H9 (cell line): ENCODE data around the gene DHX40. TPM values are rescaled to one million over a fixed set of nuclear protein-coding genes. Genes with fewer than 3 reads are reported as not detected.

Experiments
- DNase-seq: peaks from one replicate; pipeline ENCODE4 v3.0.0-alpha.2; 2017
- H2AFZ ChIP-seq: one replicate; pipeline ENCODE4 v1.6.1; 2013; ENCODE audit warnings: mild to moderate bottlenecking, low read length, control low read depth, moderate library complexity
- H2AK5ac ChIP-seq: 2 replicates; pipeline ENCODE4 v1.6.1; 2013; ENCODE audit warnings: low read length, control low read depth, mixed read lengths; ENCODE audit not compliant: insufficient read length
- H2BK120ac ChIP-seq: one replicate; pipeline ENCODE4 v1.6.1; 2013; ENCODE audit warnings: low read depth, mild to moderate bottlenecking, low read length, control low read depth, inconsistent platforms; ENCODE audit not compliant: poor library complexity, severe bottlenecking
- H2BK12ac ChIP-seq: 2 replicates; pipeline ENCODE4 v1.6.1; 2013; ENCODE audit warnings: low read length, control low read depth, mixed read lengths, low read depth; ENCODE audit not compliant: insufficient read length
- H2BK15ac ChIP-seq: 2 replicates; pipeline ENCODE4 v1.6.1; 2013; ENCODE audit warnings: low read depth, low read length, control low read depth
- H2BK20ac ChIP-seq: one replicate; pipeline ENCODE4 v1.6.1; 2013; ENCODE audit warnings: low read depth, mild to moderate bottlenecking, low read length, control low read depth, inconsistent platforms; ENCODE audit not compliant: poor library complexity, severe bottlenecking
- H2BK5ac ChIP-seq: 2 replicates; pipeline ENCODE4 v1.6.1; 2013; ENCODE audit warnings: low read length, control low read depth, mixed read lengths; ENCODE audit not compliant: insufficient read length
- H3K14ac ChIP-seq: 2 replicates; pipeline ENCODE4 v1.6.1; 2013; ENCODE audit warnings: low read length, control low read depth; ENCODE audit not compliant: insufficient read depth
- H3K18ac ChIP-seq: 2 replicates; pipeline ENCODE4 v1.6.1; 2013; ENCODE audit warnings: low read depth, mild to moderate bottlenecking, mixed read lengths, low read length, control low read depth; ENCODE audit not compliant: insufficient read length
- H3K23ac ChIP-seq: 2 replicates; pipeline ENCODE4 v1.6.1; 2013; ENCODE audit warnings: low read length, control low read depth, mixed read lengths, low read depth; ENCODE audit not compliant: insufficient read length
- H3K23me2 ChIP-seq: 2 replicates; pipeline ENCODE4 v1.6.1; 2013; ENCODE audit warnings: low read depth, mild to moderate bottlenecking, mixed read lengths, low read length, control low read depth; ENCODE audit not compliant: insufficient read length, poor library complexity, severe bottlenecking
- H3K27ac ChIP-seq: 2 replicates; pipeline ENCODE4 v1.5.1; 2013; ENCODE audit warnings: low read length, control low read depth, mixed read lengths, low read depth; ENCODE audit not compliant: insufficient read length
- H3K27me3 ChIP-seq: 2 replicates; pipeline ENCODE4 v1.6.1; 2013; ENCODE audit warnings: low read length, control low read depth, inconsistent platforms; ENCODE audit not compliant: insufficient read depth
- H3K4ac ChIP-seq: 2 replicates; pipeline ENCODE4 v1.6.1; 2013; ENCODE audit warnings: low read depth, mild to moderate bottlenecking, control low read depth, inconsistent platforms, low read length, moderate library complexity
- H3K4me1 ChIP-seq: 2 replicates; pipeline ENCODE4 v1.6.1; 2013; ENCODE audit warnings: low read length, control low read depth, inconsistent platforms; ENCODE audit not compliant: insufficient read depth
- H3K4me2 ChIP-seq: 2 replicates; pipeline ENCODE4 v1.6.1; 2013; ENCODE audit warnings: low read length, control low read depth, mixed read lengths; ENCODE audit not compliant: insufficient read length, insufficient read depth
- H3K56ac ChIP-seq: 2 replicates; pipeline ENCODE4 v1.6.1; 2013; ENCODE audit warnings: low read depth, mild to moderate bottlenecking, mixed read lengths, low read length, control low read depth; ENCODE audit not compliant: insufficient read length
- H3K79me1 ChIP-seq: 2 replicates; pipeline ENCODE4 v1.6.1; 2013; ENCODE audit warnings: low read depth, mild to moderate bottlenecking, moderate library complexity, low read length, control low read depth, inconsistent platforms; ENCODE audit not compliant: insufficient read depth, poor library complexity, severe bottlenecking
- H3K79me2 ChIP-seq: 2 replicates; pipeline ENCODE4 v1.6.1; 2013; ENCODE audit warnings: low read length, control low read depth, inconsistent platforms; ENCODE audit not compliant: insufficient read depth
- H3K9ac ChIP-seq: 2 replicates; pipeline ENCODE4 v1.6.1; 2013; ENCODE audit warnings: low read length, control low read depth, mixed read lengths; ENCODE audit not compliant: insufficient read length; ENCODE audit errors: extremely low read depth
- H3K9me3 ChIP-seq: one replicate; pipeline ENCODE4 v1.6.1; 2013; ENCODE audit warnings: low read depth, low read length, inconsistent platforms; ENCODE audit not compliant: control insufficient read depth
- H3T11ph ChIP-seq: one replicate; pipeline ENCODE4 v1.6.1; 2013; ENCODE audit warnings: mild to moderate bottlenecking, low read length, control low read depth, inconsistent platforms
- H4K20me1 ChIP-seq: one replicate; pipeline ENCODE4 v1.6.1; 2013; ENCODE audit not compliant: control insufficient read depth, insufficient read length, insufficient read depth
- H4K5ac ChIP-seq: 2 replicates; pipeline ENCODE4 v1.6.1; 2013; ENCODE audit warnings: low read depth, mild to moderate bottlenecking, mixed read lengths, low read length, control low read depth; ENCODE audit not compliant: insufficient read length
- H4K8ac ChIP-seq: replicated peaks from 2 replicates; pipeline ENCODE4 v1.6.1; 2013; ENCODE audit warnings: low read length, control low read depth, mixed read lengths, low read depth; ENCODE audit not compliant: insufficient read length
- H4K91ac ChIP-seq: 2 replicates; pipeline ENCODE4 v1.6.1; 2013; ENCODE audit warnings: low read depth, mild to moderate bottlenecking, moderate library complexity, mixed read lengths, low read length, control low read depth; ENCODE audit not compliant: insufficient read length
- H3K27ac Mint-ChIP-seq, 3 experiments: 2 replicates in 2 of 3; 3 replicates in 1 of 3; pipeline ENCODE4 v1.8.0; 2020 to 2021; ENCODE audit warnings: mixed read lengths in 3 of 3, mild to moderate bottlenecking in 1 of 3, moderate library complexity in 1 of 3
- H3K27me3 Mint-ChIP-seq: 2 replicates; pipeline ENCODE4 v1.8.0; 2021; ENCODE audit warnings: low read depth, mild to moderate bottlenecking, moderate library complexity, mixed read lengths
- H3K36me3 Mint-ChIP-seq, 3 experiments: 2 replicates in 2 of 3; 3 replicates in 1 of 3; pipeline ENCODE4 v1.8.0; 2020 to 2021; ENCODE audit warnings: low read depth in 3 of 3, mixed read lengths in 3 of 3; ENCODE audit not compliant: insufficient read depth in 1 of 3
- H3K4me1 Mint-ChIP-seq, 2 experiments: 2 replicates each; pipeline ENCODE4 v1.8.0; 2020; ENCODE audit warnings: mixed read lengths in 2 of 2
- H3K4me3 Mint-ChIP-seq, 2 experiments: 2 replicates in 1 of 2; 3 replicates in 1 of 2; pipeline ENCODE4 v1.8.0; 2020 to 2021; ENCODE audit warnings: mild to moderate bottlenecking in 2 of 2, mixed read lengths in 2 of 2, moderate library complexity in 1 of 2
- H3K9me3 Mint-ChIP-seq, 2 experiments: 2 replicates in 1 of 2; 3 replicates in 1 of 2; pipeline ENCODE4 v1.8.0; 2020; ENCODE audit warnings: mild to moderate bottlenecking in 2 of 2, mixed read lengths in 2 of 2, moderate library complexity in 1 of 2
- WGBS: extraction: QIAGEN DNeasy Blood & Tissue Kit; methylation state at CpG from one replicate; pipeline ENCODE4 v1.1.7; 2013; ENCODE audit warnings: missing lambda C conversion rate, low lambda C conversion rate, mixed read lengths; ENCODE audit not compliant: insufficient read length; ENCODE audit errors: extremely low coverage; 5-methylcytosine and 5-hydroxymethylcytosine counted together
- total RNA-seq: library from RNA; stranded (reverse); gene quantifications from 2 replicates; pipeline ENCODE4 v1.2.1, GENCODE V29; 2021
- TF ChIP-seq, protein P1 (sequence below): fragments of 200-600 bp; sonication (generic); conservative IDR thresholded peaks from 3 replicates; pipeline ENCODE4 v1.8.0; 2021; ENCODE audit warnings: antibody characterized with exemption, mild to moderate bottlenecking

The DHX40 gene
- total RNA-seq, 1 experiment from 2014 or later, result 28.8 TPM

DNA sequence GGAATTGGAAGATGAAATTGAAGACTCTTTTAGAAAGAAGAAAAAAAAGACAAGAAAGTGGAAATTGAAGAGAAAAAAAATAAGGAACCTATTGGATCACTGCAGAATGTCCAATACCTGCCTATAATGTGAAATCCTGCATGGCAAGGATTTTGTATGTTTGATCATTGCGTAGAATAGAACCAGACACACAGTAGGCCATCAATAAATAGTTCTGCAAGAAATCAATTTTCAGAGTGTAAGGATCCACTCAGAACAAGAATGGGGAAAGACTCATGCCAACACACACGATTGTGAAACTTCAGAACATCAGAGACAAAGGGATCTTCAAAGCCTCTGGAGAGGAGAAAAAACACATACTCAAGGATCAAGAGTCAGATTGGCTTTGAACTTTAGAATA lies 39.7 kb upstream of the DHX40 start:
- no peak overlapping the region for H4K5ac ChIP-seq
- H3K9me3 ChIP-seq, result no peaks in the 10 kb centered on the region
- H4K20me1 ChIP-seq, result no peaks in the 10 kb centered on the region
- no peak overlapping the region for H2AK5ac ChIP-seq
- no peak overlapping the region for H2AFZ ChIP-seq
- no CpG with 5 or more reads among the region's 2 CpGs for WGBS
- TF ChIP-seq, protein P1, sequence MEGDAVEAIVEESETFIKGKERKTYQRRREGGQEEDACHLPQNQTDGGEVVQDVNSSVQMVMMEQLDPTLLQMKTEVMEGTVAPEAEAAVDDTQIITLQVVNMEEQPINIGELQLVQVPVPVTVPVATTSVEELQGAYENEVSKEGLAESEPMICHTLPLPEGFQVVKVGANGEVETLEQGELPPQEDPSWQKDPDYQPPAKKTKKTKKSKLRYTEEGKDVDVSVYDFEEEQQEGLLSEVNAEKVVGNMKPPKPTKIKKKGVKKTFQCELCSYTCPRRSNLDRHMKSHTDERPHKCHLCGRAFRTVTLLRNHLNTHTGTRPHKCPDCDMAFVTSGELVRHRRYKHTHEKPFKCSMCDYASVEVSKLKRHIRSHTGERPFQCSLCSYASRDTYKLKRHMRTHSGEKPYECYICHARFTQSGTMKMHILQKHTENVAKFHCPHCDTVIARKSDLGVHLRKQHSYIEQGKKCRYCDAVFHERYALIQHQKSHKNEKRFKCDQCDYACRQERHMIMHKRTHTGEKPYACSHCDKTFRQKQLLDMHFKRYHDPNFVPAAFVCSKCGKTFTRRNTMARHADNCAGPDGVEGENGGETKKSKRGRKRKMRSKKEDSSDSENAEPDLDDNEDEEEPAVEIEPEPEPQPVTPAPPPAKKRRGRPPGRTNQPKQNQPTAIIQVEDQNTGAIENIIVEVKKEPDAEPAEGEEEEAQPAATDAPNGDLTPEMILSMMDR, result no peak
- H3K27ac ChIP-seq, result no peak overlapping the region
- H3T11ph ChIP-seq, result no peak overlapping the region
- no peak overlapping the region for H4K8ac ChIP-seq
- no peak overlapping the region for H2BK5ac ChIP-seq
- no peak overlapping the region for H3K23ac ChIP-seq
- no peak overlapping the region for H2BK120ac ChIP-seq
- H3K18ac ChIP-seq, result no peak overlapping the region
- no peaks in the 10 kb centered on the region for H3K79me1 ChIP-seq
- no peak overlapping the region for H3K14ac ChIP-seq
- no peak overlapping the region for H4K91ac ChIP-seq
- no peak for DNase-seq
- H2BK20ac ChIP-seq, result no peak overlapping the region
- H3K27me3 ChIP-seq, result no peaks in the 10 kb centered on the region
- no peaks in the 10 kb centered on the region for H3K79me2 ChIP-seq
- no peak overlapping the region for H2BK12ac ChIP-seq
- no peaks in the 10 kb centered on the region for H3K4me1 ChIP-seq
- H3K9ac ChIP-seq, result no peak overlapping the region
- peaks cover 2% of the 10 kb centered on the region in 2 experiments; a peak in 3 of 4 replicates for H3K4me1 Mint-ChIP-seq
- H3K9me3 Mint-ChIP-seq, result no peaks in the 10 kb centered on the region
- no peak overlapping the region for H3K4ac ChIP-seq
- no peak overlapping the region for H3K56ac ChIP-seq
- H3K27ac Mint-ChIP-seq, result no peak overlapping the region
- H3K36me3 Mint-ChIP-seq, result no peaks in the 10 kb centered on the region
- H3K23me2 ChIP-seq, result no peaks in the 10 kb centered on the region
- no peak overlapping the region for H2BK15ac ChIP-seq
- H3K4me2 ChIP-seq, result no peak overlapping the region
- peaks cover 2% of the 10 kb centered on the region; the same call in 1 of the 2 replicates for H3K27me3 Mint-ChIP-seq
- no peak overlapping the region for H3K4me3 Mint-ChIP-seq
